Hepatocyte (in vitro differentiated cells): ENCODE results near the gene ATXN7L3.

Experiments
- EZH2 ChIP-seq: fragments of 200-600 bp; sonication (generic); IDR thresholded peaks from 2 replicates; pipeline ENCODE4 v1.6.1; 2016; ENCODE audit warnings: antibody characterized with exemption, mild to moderate bottlenecking, borderline replicate concordance
- EZH2phosphoT487 ChIP-seq: fragments of 200-600 bp; sonication (generic); IDR thresholded peaks from one replicate; pipeline ENCODE4 v1.6.1; 2018; ENCODE audit warnings: antibody characterized with exemption, mild to moderate bottlenecking, low read depth, moderate library complexity; ENCODE audit not compliant: unreplicated experiment, severe bottlenecking
- TF ChIP-seq, protein P1 (sequence below): fragments of 200-600 bp; sonication (generic); IDR thresholded peaks from 2 replicates; pipeline ENCODE4 v1.5.1; 2016; ENCODE audit warnings: antibody characterized with exemption, mild to moderate bottlenecking; ENCODE audit not compliant: poor library complexity

DNA sequence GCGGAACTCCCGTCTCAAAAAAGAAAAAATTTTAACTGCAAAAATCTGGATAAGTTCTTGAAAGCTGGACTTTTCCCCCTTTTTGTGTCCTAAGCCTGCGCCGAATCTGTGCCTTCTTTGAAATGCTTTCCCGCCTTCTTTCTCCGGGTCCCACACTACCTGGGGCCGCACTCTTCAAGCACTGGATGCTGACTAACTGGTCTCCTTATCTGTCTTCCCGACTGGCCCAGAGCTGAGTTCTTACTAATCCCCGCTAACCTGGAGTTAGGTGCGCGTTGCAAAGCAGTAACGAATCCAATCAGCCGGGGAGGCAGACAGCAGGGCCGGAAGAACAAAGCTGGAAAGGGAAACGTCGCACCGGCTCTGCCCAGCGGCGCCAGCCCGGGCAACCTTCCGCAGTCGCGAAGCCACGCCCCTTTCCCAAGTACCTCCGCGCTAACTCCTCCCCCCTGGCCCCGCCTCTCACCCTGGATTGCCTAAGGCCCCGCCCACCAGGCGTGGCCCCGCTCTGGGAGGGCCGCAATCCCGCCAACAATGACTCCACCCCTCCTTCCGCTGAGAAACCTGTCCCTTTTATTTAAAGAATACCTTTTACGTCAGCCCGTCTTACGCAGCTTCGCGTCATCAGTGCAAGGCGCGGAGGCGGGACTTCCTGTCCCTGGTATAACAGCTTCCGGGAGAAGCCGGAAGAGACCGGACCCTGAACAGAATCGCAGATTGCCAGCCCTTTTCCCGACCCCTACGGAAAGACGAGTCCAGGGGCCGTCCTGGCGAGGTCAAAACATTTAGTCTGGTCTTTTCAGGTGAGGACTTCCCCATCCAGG lies 13.2 kb downstream of the ATXN7L3 start, which contains the start of gene TMUB2:
- TF ChIP-seq, protein P1, sequence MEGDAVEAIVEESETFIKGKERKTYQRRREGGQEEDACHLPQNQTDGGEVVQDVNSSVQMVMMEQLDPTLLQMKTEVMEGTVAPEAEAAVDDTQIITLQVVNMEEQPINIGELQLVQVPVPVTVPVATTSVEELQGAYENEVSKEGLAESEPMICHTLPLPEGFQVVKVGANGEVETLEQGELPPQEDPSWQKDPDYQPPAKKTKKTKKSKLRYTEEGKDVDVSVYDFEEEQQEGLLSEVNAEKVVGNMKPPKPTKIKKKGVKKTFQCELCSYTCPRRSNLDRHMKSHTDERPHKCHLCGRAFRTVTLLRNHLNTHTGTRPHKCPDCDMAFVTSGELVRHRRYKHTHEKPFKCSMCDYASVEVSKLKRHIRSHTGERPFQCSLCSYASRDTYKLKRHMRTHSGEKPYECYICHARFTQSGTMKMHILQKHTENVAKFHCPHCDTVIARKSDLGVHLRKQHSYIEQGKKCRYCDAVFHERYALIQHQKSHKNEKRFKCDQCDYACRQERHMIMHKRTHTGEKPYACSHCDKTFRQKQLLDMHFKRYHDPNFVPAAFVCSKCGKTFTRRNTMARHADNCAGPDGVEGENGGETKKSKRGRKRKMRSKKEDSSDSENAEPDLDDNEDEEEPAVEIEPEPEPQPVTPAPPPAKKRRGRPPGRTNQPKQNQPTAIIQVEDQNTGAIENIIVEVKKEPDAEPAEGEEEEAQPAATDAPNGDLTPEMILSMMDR = no peak
- TF ChIP-seq EZH2phosphoT487 (no peak), EZH2 (no peak)
